ENCODE data around the gene MYBPC3.

GRCh38 chr11:47349521-47350095 lies 2.9 kb downstream of the MYBPC3 start:
- TF ChIP-seq POLR2A (IDR thresholded peaks at IDR 0.05) (no peak), CTCF (IDR thresholded peaks at IDR 0.05) (no peak), POLR2AphosphoS5 (IDR thresholded peaks at IDR 0.05; ENCODE audit: insufficient read depth in 1 of 2, low read depth in 1 of 2) (no peak)

Measured in vagina (tissue), 2 donors.